Stimulated activated CD4-positive, alpha-beta T cell treated with anti-CD3 and anti-CD28 coated beads, Interleukin-12 subunit alpha, Interleukin-12 subunit beta, amount 100 ng/mL, for 4 hours (primary cell): Measurements from ENCODE around the gene TTYH3.
A peak's percentile ranks its signal among the peaks of the same experiment; 100 is the strongest.
"Not testable (repeated sequence)": the region's sequence is repeated elsewhere in the genome, so short reads cannot be mapped to it uniquely, and the experiment has no call there.

ENCODE experiments used
- DNase-seq: peaks from one replicate; pipeline ENCODE4 v3.0.0-alpha.2; 2020

The TTYH3 gene

DNA sequence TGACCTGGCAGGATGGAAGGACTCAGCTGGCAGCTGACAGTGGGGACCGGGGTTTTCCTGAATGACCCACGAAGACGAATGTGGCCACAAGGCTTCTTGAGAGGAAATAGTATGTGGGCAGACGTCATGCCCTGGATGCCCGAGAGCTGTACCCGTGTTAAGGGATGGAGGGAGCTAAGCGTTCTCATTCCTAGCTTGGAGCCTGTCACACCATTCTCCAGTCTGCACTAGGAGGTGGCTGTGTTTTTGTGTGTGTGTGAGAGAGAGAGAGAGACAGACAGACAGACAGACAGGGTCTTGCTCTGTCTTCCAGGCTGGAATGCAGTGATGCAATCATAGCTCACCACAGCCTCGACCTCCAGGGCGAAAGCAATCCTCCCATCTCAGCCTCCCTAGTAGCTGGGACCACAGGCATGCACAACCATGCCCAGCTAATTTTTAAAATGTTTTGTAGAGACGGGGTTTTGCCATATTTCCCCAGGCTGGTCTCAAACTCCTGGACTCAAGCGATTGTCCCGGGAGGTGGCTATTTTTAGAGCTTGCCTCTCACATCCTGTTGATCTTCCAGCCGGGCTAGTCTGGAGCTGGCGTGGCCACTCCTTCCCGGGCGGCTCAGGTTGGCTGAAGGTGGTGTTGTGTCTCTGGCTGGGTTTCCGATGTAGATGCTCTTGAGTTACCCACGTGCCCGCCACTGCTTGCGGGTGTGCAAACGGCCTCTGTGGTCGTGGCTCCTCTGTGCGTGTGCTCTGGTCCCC is 58.3 kb downstream of the TTYH3 start:
- DNase-seq = no peak

DNA sequence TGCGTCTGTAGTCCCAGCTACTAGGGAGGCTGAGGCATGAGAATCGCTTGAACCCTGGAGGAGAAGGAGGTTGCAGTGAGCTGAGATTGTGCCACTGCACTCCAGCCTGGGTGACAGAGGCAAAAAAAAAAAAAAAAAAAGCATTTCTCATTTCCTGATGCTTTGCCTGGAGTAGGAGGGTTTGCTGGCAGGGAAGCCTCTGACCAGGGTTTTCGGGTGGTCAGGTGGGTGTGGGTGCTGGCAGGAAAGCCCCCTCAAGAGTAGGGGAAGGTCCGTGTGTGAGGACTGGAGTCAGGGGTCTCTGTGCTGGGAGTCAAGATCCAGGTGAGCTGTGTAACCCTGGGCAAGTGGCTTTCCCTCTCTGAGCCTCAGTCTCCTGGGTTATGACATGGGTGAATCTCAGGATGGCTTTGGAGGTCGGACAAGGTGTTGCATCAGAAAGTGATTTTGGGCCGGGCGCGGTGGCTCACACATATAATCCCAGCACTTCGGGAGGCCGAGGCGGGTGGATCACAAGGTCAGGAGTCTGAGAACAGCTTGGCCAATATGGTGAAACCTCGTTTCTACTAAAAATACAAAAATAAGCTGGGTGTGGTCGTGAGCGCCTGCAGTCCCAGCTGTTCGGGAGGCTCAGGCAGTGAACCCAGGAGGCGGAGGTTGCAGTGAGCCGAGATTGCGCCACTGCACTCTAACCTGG is 59.4 kb downstream of the TTYH3 start:
- DNase-seq = no peak

DNA sequence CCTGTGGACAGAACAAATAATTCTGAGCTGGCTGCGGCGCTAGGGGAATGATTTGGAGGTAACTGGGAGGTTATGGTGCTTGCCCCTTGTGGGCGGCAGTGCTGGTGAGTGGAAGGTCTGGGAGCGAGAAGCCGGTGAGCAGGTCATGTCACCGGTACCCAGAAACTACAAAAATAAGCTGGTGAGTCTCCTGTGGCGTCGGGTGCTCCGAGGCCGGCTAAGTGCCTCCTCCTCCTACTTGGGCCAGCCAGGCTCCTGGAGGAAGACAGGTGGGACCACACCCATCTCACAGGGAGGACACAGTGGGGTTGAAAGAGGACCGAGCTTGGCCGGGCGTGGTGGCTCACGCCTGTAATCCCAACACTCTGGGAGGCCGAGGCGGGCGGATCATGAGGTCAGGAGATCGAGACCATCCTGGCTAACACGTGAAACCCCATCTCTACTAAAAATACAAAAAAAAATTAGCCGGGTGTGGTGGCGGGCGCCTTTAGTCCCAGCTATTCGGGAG is 60.2 kb downstream of the TTYH3 start:
- not testable (repeated sequence) for DNase-seq

DNA sequence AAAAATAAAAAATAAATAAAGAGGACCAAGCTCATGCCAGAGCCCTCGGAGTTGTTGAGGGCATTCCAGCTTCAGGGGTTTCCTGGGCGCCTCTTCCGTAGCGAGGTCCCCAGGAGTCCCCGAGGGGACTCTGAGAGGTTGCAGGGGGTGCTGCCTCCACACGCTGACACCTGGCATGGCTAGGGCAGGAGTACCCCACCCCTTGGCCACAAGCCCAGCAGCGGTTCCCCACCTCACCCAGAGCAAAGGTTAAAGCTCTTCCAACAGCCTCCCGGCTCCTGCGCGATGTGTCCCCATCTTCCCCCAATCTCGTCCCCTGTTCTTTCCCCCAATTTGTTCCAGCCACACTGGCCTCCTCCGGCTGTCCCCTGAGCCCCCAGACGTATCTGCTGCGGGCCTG is 60.8 kb downstream of the TTYH3 start:
- no peak for DNase-seq

DNA sequence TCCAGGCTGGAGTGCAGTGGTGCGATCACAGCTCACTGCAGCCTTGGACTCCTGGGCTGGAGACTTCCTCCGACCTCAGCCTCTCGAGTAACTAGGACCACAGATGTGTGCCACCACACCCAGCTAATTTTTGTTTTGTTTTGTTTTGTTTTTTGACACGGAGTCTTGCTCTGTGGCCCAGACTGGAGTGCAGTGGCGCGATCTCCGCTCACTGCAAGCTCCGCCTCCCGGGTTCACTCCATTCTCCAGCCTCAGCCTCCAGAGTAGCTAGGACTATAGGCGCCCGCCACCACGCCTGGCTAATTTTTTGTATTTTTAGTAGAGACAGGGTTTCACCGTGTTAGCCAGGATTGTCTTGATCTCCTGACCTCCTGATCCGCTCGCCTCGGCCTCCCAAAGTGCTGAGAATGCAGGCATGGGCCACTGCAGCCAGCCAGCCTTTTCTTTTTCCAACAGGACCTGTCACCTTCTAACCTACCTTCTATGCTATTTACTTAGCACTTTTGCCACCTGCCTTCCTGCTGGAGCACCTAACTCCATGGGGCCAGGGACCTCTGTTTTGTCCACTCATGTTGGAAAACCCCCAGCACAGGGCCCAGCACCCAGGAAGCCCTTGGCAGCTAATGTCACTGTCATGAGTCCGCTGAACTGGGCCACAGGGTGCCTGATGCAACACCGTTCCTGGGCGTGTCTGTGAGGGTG is 61.8 kb downstream of the TTYH3 start:
- DNase-seq = not testable (repeated sequence)

DNA sequence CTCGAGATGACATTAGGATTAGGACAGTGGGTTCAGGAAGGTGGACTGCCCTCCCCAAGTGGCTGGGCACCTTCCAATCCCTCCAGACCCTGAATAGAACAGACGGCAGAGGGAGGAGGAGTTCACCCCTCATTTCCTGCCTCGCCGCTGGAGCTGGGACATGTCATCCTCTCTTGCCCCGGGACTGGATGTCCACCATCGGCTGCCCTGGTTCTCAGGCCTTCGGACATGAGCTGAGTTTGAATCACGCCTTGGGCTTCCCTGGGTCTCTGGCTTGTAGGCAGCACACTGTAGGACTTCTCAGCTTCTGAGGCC is 62.3 kb downstream of the TTYH3 start:
- not testable (repeated sequence) for DNase-seq

DNA sequence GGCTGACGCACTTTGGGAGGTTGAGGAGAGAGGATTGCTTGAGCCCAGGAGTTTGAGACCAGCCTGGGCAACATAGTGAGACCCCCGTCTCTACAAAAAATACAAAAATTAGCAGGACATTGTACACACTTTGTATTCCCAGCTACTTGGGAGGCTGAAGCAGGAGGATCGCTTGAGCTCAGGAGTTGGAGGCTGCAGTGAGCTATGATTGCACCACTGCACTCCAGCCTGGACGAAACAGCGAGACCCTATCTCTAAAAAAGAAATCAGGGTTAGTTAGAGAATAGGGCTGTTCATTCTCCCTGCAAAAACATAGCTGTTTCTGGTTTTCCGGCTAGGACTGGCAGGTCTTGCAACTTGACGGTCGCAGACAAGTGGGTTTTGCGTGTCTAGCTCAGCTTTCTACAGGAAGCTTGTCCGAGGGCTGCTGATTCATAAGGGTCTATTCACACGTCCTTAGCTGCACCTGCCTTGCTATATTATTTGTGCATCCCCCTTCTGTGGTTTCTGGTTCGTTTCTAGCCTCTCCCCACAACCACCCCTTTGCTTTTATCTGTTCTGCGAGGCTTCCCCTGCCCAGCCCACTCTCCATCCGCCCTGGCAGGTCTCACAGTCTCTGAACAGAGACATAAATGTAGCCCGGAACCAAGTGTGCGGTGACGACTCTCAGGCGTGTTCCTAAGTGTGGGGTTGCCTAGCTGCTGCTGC is 66.9 kb downstream of the TTYH3 start:
- DNase-seq = peak; percentile 38

DNA sequence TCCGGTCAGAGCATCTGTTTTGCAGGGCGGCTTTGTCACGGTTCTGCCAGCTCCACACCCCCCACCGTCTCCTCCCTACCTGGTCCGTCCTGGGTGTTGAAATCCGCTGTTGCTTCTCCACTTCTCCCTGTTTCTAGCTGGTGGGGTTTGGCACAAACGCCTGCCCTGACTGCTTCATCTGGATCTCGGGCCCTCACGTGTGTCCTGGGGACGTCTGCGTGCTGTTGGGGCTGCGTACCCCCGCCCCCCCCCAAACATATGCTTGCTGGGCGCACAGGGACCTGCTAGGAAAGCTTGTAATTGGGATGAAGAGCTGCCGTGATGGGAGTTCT is 67.5 kb downstream of the TTYH3 start:
- DNase-seq = no peak

DNA sequence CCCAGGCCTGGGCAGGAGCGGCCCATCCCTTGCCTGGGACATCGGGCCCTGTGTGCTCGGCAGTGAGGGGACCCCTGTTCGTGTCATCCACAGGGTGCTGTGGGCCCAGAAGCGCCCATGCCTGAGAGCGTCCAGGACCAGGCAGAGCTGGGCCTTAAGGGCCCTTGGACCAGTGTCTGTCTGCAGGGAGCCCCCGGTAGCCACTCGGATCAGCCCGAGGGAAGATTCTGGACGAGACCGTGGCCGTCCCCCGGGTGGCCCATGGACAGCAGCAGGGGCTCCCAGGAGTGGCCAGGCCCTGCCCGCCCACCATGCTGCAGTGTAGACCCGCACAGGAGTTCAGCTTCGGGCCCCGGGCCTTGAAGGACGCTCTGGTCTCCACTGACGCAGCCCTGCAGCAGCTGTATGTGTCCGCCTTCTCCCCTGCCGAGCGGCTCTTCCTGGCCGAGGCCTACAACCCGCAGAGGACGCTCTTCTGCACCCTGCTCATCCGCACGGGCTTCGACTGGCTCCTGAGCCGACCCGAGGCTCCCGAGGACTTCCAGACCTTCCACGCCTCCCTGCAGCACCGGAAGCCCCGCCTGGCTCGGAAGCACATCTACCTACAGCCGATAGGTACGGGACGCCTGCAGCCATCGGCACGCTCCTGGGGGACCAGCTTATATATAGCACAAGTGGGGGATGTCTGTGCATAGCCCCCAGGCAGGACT is 68.5 kb downstream of the TTYH3 start:
- DNase-seq = no peak

DNA sequence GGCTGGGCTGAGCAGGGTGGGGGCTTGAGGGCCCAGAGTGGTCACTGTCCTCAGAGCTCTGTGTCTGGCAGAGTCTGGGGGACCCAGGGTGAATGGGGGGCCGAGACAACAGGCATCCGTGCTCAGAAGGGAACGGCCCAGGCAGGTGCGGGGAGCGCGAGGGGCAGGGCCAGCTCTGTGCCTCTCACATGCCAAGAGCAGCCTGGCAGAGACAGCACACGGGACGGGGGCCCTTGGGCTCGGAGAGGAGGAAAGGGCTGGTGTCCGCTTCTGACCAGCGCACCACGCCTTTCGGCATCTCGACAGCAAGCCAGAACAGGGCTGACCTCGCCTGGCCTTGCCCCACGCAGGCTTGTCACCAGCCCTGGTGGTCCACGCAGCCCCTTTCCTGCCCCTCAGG is 69.6 kb downstream of the TTYH3 start:
- DNase-seq = no peak

DNA sequence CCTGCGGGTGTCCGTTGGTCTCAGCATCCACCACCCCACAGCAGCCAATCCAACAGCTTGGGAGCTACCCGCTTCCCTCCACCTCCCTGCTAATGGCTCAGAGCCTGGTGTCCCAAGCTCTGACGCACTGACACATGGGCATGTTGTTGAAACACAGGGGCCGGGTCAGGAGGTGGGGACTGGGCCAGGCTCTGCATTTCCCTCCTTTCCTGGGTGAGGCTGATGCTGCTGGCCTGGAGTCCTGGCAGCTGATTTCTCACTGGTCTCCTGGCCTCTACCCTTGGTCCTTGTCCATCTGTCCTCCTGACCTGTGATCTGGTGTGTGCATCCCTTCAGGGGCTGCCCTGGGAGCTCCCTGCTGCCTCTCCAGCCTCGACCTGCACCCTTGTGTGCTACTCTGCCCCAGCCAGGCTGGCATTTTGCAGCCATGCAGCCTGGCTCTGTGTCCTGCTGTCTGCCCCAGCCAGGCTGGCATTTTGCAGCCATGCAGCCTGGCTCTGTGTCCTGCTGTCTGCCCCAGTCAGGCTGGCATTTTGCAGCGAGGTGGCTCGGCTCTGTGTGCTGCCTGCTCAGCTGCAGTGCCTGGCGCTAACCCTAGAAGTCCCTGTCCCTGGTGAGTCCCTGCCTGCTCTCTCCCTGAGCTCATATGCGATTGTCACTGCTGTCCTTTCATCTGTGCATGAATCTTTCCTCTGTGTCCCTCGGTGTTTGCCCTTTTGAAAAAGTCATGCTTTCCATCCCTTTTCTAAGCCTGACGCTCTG is 70.2 kb downstream of the TTYH3 start:
- DNase-seq = no peak

DNA sequence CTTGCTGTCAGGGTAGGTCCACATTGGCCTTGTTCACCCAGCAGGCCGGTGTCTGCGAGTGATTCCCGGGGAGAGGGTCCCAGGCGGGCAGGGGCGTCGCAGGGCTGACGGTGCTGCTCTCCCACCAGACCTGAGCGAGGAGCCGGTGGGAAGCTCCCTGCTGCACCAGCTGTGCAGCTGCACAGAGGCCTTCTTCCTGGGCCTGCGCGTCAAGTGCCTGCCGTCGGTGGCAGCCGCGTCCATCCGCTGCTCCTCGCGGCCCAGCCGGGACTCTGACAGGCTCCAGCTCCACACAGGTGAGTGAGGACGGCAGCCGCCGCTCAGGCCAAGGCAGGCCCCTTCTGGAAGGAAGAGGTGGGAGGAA is 70.8 kb downstream of the TTYH3 start:
- no peak for DNase-seq

DNA sequence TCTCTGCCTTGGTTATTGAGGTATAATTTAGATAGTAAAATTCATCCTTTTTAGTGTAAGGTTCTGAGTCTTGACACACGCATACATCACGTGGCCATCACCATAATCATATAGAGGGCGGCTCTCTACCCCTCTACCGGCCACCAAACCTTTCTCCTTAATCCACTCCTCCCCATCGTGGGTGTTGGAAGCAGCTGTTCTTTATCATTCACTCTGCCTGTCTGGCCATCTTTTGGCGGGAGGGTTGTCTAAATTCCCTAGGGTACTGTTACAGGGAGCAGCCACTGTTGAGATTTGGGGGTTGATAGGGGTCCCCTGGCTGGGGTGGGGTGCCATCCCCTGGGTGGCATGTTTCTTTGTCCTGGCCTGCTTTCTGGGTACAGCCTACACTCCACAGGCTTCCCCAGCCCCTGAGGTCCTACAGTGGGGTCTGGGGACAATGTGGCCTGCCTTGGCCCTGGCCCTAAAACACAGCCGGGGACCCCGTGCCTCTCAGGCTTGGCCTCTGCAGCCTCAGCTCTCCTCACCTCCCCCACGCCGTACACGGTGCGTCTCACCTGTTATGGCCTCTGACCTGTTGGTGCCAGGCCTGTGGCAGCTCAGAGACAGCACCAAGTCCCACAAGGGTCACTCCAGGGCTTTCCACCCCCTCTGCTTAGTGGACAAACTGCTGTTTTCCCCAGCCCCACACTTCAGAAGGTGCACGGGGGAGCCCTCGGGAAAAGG is 73.7 kb downstream of the TTYH3 start:
- DNase-seq = no peak

DNA sequence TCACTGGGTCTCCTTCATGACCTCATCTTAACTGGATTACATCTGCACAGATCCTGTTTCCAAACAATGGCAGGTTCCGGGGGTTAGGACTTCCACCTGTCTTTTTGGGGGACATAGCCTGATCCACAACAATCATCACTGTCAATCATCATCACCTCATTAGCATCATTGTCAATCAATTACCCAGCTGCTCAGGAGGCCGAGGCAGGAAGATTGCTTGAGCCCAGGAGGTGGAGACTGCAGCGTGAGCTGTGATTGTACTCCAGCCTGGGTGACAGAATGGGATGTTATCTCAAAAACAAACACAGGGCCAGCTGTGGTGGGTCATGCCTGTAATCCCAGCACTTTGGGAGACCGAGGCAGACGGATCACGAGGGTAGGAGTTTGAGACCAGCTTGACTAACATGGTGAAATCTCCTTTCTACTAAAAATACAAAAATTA is 74.9 kb downstream of the TTYH3 start:
- DNase-seq = no peak

DNA sequence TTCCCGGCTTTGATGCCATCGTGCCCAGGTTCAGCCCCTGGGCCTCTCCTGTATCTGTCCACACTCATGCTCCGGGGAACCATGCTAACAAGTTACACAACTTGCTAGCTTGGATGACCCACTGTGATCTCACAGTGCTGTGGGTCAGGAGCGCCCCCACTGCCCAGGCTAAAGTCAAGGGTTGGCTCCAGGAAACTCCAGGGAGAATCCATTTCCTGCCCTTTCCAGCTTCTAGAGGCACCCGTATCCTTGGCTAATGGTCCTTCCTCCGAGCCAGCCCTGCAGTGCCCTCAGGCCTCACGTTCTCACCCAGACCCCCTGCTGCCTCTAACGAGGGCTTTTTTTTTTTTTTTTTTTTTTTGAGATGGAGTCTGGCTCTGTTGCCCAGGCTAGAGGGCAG is 75.7 kb downstream of the TTYH3 start:
- DNase-seq = no peak

DNA sequence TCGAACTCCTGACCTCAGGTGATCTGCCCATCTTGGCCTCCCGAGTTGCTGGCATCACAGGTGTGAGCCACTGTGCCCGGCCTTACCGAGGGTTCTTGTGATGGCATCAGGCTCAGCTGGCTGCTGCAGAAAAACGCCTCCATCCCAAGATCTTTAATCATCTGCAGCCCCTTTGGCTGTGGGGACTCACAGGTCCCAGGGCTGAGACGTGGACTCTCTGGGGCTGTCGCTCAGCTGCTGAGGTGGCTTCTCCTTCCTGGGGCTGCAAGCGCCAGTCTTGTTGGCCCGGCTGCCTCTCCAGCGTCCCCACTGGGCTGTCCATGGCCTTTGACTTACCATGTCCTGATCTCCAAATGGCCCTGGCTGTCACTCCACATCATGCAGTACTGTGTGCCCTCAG is 76.3 kb downstream of the TTYH3 start:
- no peak for DNase-seq

DNA sequence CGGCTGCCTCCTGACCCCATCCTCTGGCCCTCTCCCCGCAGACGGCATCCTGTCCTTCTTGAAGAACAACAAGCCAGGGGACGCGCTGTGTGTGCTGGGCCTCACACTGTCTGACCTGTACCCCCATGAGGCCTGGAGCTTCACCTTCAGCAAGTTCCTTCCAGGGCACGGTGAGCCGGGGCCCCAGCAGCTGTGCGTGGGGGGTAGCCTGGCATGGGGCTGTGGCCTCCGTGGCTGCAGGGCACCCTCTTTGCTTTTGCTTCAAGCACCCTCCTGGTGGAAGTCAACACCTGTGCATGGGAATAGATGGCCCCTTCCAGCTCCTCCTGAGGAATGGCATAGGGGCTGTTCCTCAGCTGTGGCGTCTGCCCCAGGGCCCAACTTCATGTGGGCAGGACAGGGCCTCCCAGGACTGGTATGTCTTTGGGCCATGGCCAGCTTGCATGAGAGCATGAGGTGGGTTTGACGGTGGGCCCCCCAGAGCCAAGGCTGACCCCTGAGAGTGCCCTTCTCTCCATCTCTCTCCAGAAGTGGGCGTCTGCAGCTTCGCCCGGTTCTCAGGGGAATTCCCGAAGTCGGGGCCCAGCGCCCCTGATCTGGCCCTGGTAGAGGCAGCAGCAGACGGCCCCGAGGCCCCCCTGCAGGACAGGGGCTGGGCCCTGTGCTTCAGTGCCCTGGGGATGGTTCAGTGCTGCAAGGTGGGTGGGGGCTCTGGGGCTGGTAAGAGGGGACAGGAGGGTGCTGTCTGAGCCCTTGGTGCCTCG is 76.9 kb downstream of the TTYH3 start:
- no peak for DNase-seq

DNA sequence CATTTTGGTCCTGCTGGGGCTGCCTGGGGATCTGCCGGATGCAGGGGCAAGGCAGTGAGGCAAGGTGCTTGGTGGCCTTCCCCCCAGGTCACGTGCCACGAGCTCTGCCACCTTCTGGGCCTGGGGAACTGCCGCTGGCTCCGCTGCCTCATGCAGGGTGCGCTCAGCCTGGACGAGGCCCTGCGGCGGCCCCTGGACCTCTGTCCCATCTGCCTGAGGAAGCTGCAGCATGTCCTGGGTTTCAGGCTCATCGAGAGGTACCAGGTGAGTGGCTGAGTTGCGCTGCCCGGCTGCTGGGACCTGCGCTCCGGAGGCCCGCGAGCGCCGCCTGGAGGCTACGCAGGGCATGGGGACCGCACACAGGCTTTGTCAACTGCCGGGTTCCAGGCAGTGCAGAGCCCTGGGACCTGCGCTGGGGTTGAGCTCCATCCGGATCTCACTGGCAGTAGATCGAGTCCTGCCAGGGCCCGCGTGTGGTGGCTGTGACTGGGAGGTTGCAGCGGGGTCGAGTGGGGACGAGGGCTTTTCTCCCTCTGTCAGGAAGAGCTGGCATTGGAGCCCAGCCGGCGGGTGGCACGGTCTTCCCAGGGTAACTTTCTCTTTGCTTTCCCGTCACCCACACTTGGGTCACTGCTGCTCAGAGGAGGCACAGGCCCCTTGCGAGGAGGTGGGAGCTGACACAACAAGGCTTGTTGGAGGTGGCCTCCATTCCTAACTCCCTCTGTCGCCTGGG is 77.9 kb downstream of the TTYH3 start:
- peak; percentile 75 for DNase-seq

DNA sequence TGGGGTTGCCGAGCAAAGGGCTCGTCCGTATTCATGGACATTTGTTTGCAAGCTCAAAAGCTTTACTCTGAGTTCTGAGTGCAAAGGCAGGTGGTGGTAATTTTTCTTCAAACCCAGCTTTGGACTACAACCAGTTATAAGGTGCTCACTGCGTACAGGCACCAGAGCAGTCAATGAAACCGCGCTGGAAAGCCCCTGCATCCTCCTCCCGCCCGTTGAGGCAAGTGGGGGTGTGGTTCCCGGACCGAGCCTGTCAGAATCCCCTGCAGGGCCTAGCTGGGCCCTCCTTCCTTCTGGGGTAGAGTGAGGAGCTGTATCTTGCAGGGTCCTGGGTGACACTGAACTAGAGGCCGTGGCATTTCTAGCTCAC is 78.5 kb downstream of the TTYH3 start:
- peak; percentile 38 for DNase-seq
